ENCODE measurements around the gene SAT1.
"Not testable (repeated sequence)": the region's sequence is repeated elsewhere in the genome, so short reads cannot be mapped to it uniquely, and the experiment has no call there.

SAT1 gene

GRCh38 chrX:23782863-23783588 is at the start of gene SAT1:
Gene SAT1, plus strand, starts transcription at chrX:23783173. Its CDS starts 179 bp downstream, at chrX:23783352.
- peak; percentile 89 for DNase-seq (ENCODE audit: low read depth in 2 of 2)

- no peak for DNase-seq (ENCODE audit: low read depth in 2 of 2)
Observed at GRCh38 chrX:23736030-23736429, 46.9 kb upstream of the SAT1 start.

GRCh38 chrX:23737413-23737812 is 45.6 kb upstream of the SAT1 start:
- DNase-seq (ENCODE audit: low read depth in 2 of 2): no peak

GRCh38 chrX:23742174-23742696 is 40.7 kb upstream of the SAT1 start:
- no peak for DNase-seq (ENCODE audit: low read depth in 2 of 2)

GRCh38 chrX:23742697-23743622 is 40.0 kb upstream of the SAT1 start, which contains the start of gene ACOT9:
Gene ACOT9, minus strand, starts transcription at chrX:23743276. Its CDS starts 132 bp downstream, at chrX:23743144.
- DNase-seq (ENCODE audit: low read depth in 2 of 2): peak; percentile 62 to 72

- not testable (repeated sequence) for DNase-seq (ENCODE audit: low read depth in 2 of 2)
Observed at GRCh38 chrX:23743623-23743971, 39.4 kb upstream of the SAT1 start.

- no peak for DNase-seq (ENCODE audit: low read depth in 2 of 2)
Observed at GRCh38 chrX:23745786-23746185, 37.2 kb upstream of the SAT1 start.

- DNase-seq (ENCODE audit: low read depth in 2 of 2): no peak
Observed at GRCh38 chrX:23749129-23749528, 33.8 kb upstream of the SAT1 start.

- no peak for DNase-seq (ENCODE audit: low read depth in 2 of 2)
Observed at GRCh38 chrX:23749576-23749975, 33.4 kb upstream of the SAT1 start.

- DNase-seq (ENCODE audit: low read depth in 2 of 2): no peak
Observed at GRCh38 chrX:23752740-23753415, 30.1 kb upstream of the SAT1 start.

- no peak for DNase-seq (ENCODE audit: low read depth in 2 of 2)
Observed at GRCh38 chrX:23754664-23755063, 28.3 kb upstream of the SAT1 start.

GRCh38 chrX:23756165-23756564 is 26.8 kb upstream of the SAT1 start:
- DNase-seq (ENCODE audit: low read depth in 2 of 2): peak in 1 of 2 donors; percentile 15

- no peak for DNase-seq (ENCODE audit: low read depth in 2 of 2)
Observed at GRCh38 chrX:23759821-23760220, 23.2 kb upstream of the SAT1 start.

GRCh38 chrX:23764188-23764984 is 18.6 kb upstream of the SAT1 start:
- no peak for DNase-seq (ENCODE audit: low read depth in 2 of 2)

- DNase-seq (ENCODE audit: low read depth in 2 of 2): no peak
Observed at GRCh38 chrX:23765449-23765848, 17.5 kb upstream of the SAT1 start.

GRCh38 chrX:23765868-23766267 is 17.1 kb upstream of the SAT1 start:
- DNase-seq (ENCODE audit: low read depth in 2 of 2): no peak

- DNase-seq (ENCODE audit: low read depth in 2 of 2): no peak
Observed at GRCh38 chrX:23766650-23767551, 16.1 kb upstream of the SAT1 start.

- DNase-seq (ENCODE audit: low read depth in 2 of 2): no peak
Observed at GRCh38 chrX:23770142-23770541, 12.8 kb upstream of the SAT1 start.

GRCh38 chrX:23771086-23771485 is 11.9 kb upstream of the SAT1 start:
- not testable (repeated sequence) for DNase-seq (ENCODE audit: low read depth in 2 of 2)

- peak in 1 of 2 donors; percentile 15 for DNase-seq (ENCODE audit: low read depth in 2 of 2)
Observed at GRCh38 chrX:23773601-23774175, 9.3 kb upstream of the SAT1 start.

Data from stimulated activated CD8-positive, alpha-beta memory T cell treated with anti-CD3 and anti-CD28 coated beads, Interleukin-15, amount 100 ng/mL, for 48 hours (primary cell).